H1 (cell line): Measurements from ENCODE around the gene TRABD2B. TPM values are rescaled to one million over a fixed set of nuclear protein-coding genes. Genes with fewer than 3 reads are reported as not detected.

ENCODE experiments used
- CTCF ChIA-PET: fragments of 300-600 bp; sonication (Branson Sonifier 250); formaldehyde crosslinking; loops from one replicate; lab custom pipeline; 2021; ENCODE audit not compliant: partially characterized antibody; lab: Charles Lee
- POLR2A ChIA-PET: fragments of 300-600 bp; sonication (Branson Sonifier 250); formaldehyde crosslinking; loops from one replicate; lab custom pipeline; 2021; ENCODE audit warnings: inconsistent platforms; ENCODE audit not compliant: partially characterized antibody; lab: Charles Lee
- DNase-seq, 2 experiments: peaks; one replicate each; pipeline versions ENCODE4 v3.0.0 to v3.0.0-alpha.2; 2010 to 2022; ENCODE audit warnings: low spot score in 2 of 2, low read depth in 1 of 2, mixed read lengths in 1 of 2
- FAIRE-seq: peaks from 2 replicates; lab custom pipeline; 2011; peaks lifted over from hg19 to GRCh38; lab: Jason Lieb, UNC
- H2AFZ ChIP-seq: 2 replicates; pipeline ENCODE4 v1.8.1; 2012; ENCODE audit warnings: low read length, inconsistent platforms
- H2AK5ac ChIP-seq: 2 replicates; pipeline ENCODE4 v1.6.1; 2013; ENCODE audit warnings: low read depth, low read length
- H2BK120ac ChIP-seq: replicated peaks from 2 replicates; pipeline ENCODE3; 2013; ENCODE audit warnings: low read depth, low read length, inconsistent platforms
- H2BK12ac ChIP-seq: 2 replicates; pipeline ENCODE4 v1.6.1; 2013; ENCODE audit warnings: low read depth, low read length
- H2BK15ac ChIP-seq: 2 replicates; pipeline ENCODE4 v1.6.1; 2013; ENCODE audit warnings: low read length
- H2BK20ac ChIP-seq: 2 replicates; pipeline ENCODE4 v1.6.1; 2013; ENCODE audit warnings: low read length
- H2BK5ac ChIP-seq: 2 replicates; pipeline ENCODE4 v1.6.1; 2013; ENCODE audit warnings: low read depth, low read length
- H3K14ac ChIP-seq: 2 replicates; pipeline ENCODE4 v1.6.1; 2013; ENCODE audit warnings: inconsistent platforms; ENCODE audit not compliant: insufficient read length
- H3K18ac ChIP-seq: 2 replicates; pipeline ENCODE4 v1.6.1; 2013; ENCODE audit warnings: low read length; ENCODE audit errors: extremely low read depth
- H3K23ac ChIP-seq: 2 replicates; pipeline ENCODE4 v1.6.1; 2013; ENCODE audit warnings: inconsistent platforms; ENCODE audit not compliant: insufficient read length
- H3K23me2 ChIP-seq: 2 replicates; pipeline ENCODE4 v1.6.1; 2013; ENCODE audit warnings: low read depth, low read length
- H3K27ac ChIP-seq: 2 replicates; pipeline ENCODE4 v1.6.1; 2011; ENCODE audit warnings: low read depth, low read length, inconsistent platforms
- H3K27me3 ChIP-seq, 4 experiments: replicated peaks in 1 of 4; 1 replicate in 1 of 4; 2 replicates in 3 of 4; pipeline versions ENCODE4 v1.6.1 to v1.8.1; 2011 to 2013; ENCODE audit warnings: low read length in 3 of 4, mild to moderate bottlenecking in 3 of 4, inconsistent platforms in 2 of 4, mixed read lengths in 2 of 4, moderate library complexity in 1 of 4; ENCODE audit not compliant: control insufficient read depth in 3 of 4, insufficient read depth in 3 of 4; ENCODE audit errors: extremely low read depth in 1 of 4
- H3K36me3 ChIP-seq, 4 experiments: 2 replicates each; pipeline versions ENCODE4 v1.6.1 to v1.8.1; 2011 to 2013; ENCODE audit warnings: mild to moderate bottlenecking in 4 of 4, low read length in 3 of 4, moderate library complexity in 2 of 4, control low read depth in 1 of 4, inconsistent platforms in 1 of 4; ENCODE audit not compliant: insufficient read depth in 4 of 4, control insufficient read depth in 2 of 4
- H3K4ac ChIP-seq: replicated peaks from 2 replicates; pipeline ENCODE3; 2013; ENCODE audit warnings: low read length, low read depth, mixed read lengths, inconsistent platforms; ENCODE audit not compliant: insufficient read length
- H3K4me1 ChIP-seq, 4 experiments: replicated peaks in 1 of 4; 1 replicate in 1 of 4; 2 replicates in 3 of 4; pipeline versions ENCODE4 v1.6.1 to v1.8.1; 2011 to 2013; ENCODE audit warnings: low read length in 3 of 4, inconsistent platforms in 2 of 4, mixed read lengths in 1 of 4; ENCODE audit not compliant: insufficient read depth in 4 of 4, control insufficient read depth in 3 of 4
- H3K4me2 ChIP-seq, 2 experiments: 2 replicates each; pipeline versions ENCODE4 v1.6.1 to v1.8.1; 2011 to 2013; ENCODE audit warnings: low read depth in 2 of 2, low read length in 2 of 2, control low read depth in 1 of 2, inconsistent platforms in 1 of 2, mild to moderate bottlenecking in 1 of 2; ENCODE audit not compliant: insufficient read depth in 1 of 2
- H3K4me3 ChIP-seq, 4 experiments: fragments of 200-600, 300-600 bp in 1 of 4; sonication (generic), shearing (Covaris generic), sonication (Bioruptor Twin) in 1 of 4; 2 replicates each; pipeline versions ENCODE4 v1.5.1 to v1.8.1; 2011 to 2016; ENCODE audit warnings: low read length in 4 of 4, low read depth in 3 of 4, control low read depth in 2 of 4, inconsistent platforms in 2 of 4, mild to moderate bottlenecking in 2 of 4, mixed read lengths in 1 of 4, moderate library complexity in 1 of 4; ENCODE audit not compliant: insufficient read depth in 2 of 4; ENCODE audit errors: extremely low read depth in 1 of 4
- H3K56ac ChIP-seq: replicated peaks from 2 replicates; pipeline ENCODE3; 2013; ENCODE audit warnings: low read depth, mild to moderate bottlenecking, mixed read lengths, low read length, inconsistent platforms; ENCODE audit not compliant: insufficient read length
- H3K79me1 ChIP-seq: 2 replicates; pipeline ENCODE4 v1.6.1; 2013; ENCODE audit warnings: low read depth, low read length, control low read depth
- H3K79me2 ChIP-seq, 2 experiments: 2 replicates each; pipeline versions ENCODE4 v1.6.1 to v1.8.1; 2012 to 2013; ENCODE audit warnings: low read length in 2 of 2, mild to moderate bottlenecking in 2 of 2, inconsistent platforms in 1 of 2; ENCODE audit not compliant: insufficient read depth in 2 of 2, control insufficient read depth in 1 of 2
- H3K9ac ChIP-seq, 4 experiments: replicated peaks in 1 of 4; 1 replicate in 1 of 4; 2 replicates in 3 of 4; pipeline versions ENCODE4 v1.6.1 to v1.8.1; 2011 to 2013; ENCODE audit warnings: low read depth in 3 of 4, low read length in 3 of 4, control low read depth in 2 of 4, mild to moderate bottlenecking in 2 of 4, moderate library complexity in 2 of 4, inconsistent platforms in 1 of 4; ENCODE audit errors: extremely low read depth in 1 of 4
- H3K9me3 ChIP-seq, 2 experiments: 2 replicates each; pipeline versions ENCODE4 v1.6.1 to v1.8.1; 2012 to 2013; ENCODE audit warnings: mild to moderate bottlenecking in 2 of 2, moderate library complexity in 2 of 2, control low read depth in 1 of 2, inconsistent platforms in 1 of 2, low read depth in 1 of 2, low read length in 1 of 2, mixed read lengths in 1 of 2; ENCODE audit not compliant: insufficient read depth in 2 of 2
- H4K20me1 ChIP-seq, 2 experiments: replicated peaks in 1 of 2; 2 replicates each; pipeline versions ENCODE3 to v1.8.1; 2011 to 2013; ENCODE audit warnings: inconsistent platforms in 2 of 2, low read length in 2 of 2, mild to moderate bottlenecking in 1 of 2; ENCODE audit not compliant: insufficient read depth in 2 of 2, control insufficient read depth in 1 of 2
- H4K5ac ChIP-seq: 2 replicates; pipeline ENCODE4 v1.6.1; 2013; ENCODE audit warnings: low read length, low read depth, mixed read lengths, inconsistent platforms; ENCODE audit not compliant: insufficient read length
- H4K8ac ChIP-seq: 2 replicates; pipeline ENCODE4 v1.8.0; 2013; ENCODE audit warnings: mild to moderate bottlenecking, moderate library complexity, low read length, inconsistent platforms; ENCODE audit not compliant: insufficient read depth; ENCODE audit errors: extremely low read depth
- H4K91ac ChIP-seq: replicated peaks from 2 replicates; pipeline ENCODE3; 2013; ENCODE audit warnings: low read length, mixed read lengths, inconsistent platforms; ENCODE audit not compliant: insufficient read length
- E2F6 ChIP-seq: IDR thresholded peaks from 2 replicates; pipeline ENCODE4 v1.6.1; 2012; ENCODE audit warnings: inconsistent platforms
- EP300 ChIP-seq, 2 experiments: IDR thresholded peaks; 1 replicate in 1 of 2; 2 replicates in 1 of 2; pipeline ENCODE4 v1.6.1; 2011 to 2012; ENCODE audit warnings: low read depth in 2 of 2, low read length in 2 of 2, mild to moderate bottlenecking in 2 of 2, borderline replicate concordance in 1 of 2, inconsistent platforms in 1 of 2, moderate library complexity in 1 of 2
- KDM5A ChIP-seq: fragments of 200-600 bp; IDR thresholded peaks from 2 replicates; pipeline ENCODE4 v1.7.1; 2012; ENCODE audit warnings: mild to moderate bottlenecking, low read length, inconsistent platforms, mixed read lengths
- NRF1 ChIP-seq: IDR thresholded peaks from 2 replicates; pipeline ENCODE4 v1.6.1; 2011; ENCODE audit warnings: mild to moderate bottlenecking, low read depth, low read length, improper control_type of control experiment
- SRF ChIP-seq: IDR thresholded peaks from 2 replicates; pipeline ENCODE4 v1.6.1; 2011; ENCODE audit warnings: mild to moderate bottlenecking, low read depth, low read length, moderate library complexity
- TBP ChIP-seq: IDR thresholded peaks from 2 replicates; pipeline ENCODE4 v1.6.1; 2011; ENCODE audit warnings: low read depth, low read length, improper control_type of control experiment
- YY1 ChIP-seq: IDR thresholded peaks from 2 replicates; pipeline ENCODE4 v1.6.1; 2011; ENCODE audit warnings: low read depth, mild to moderate bottlenecking, low read length
- WGBS, 2 experiments: shearing (Covaris generic) in 1 of 2; methylation state at CpG; one replicate each; pipeline versions ENCODE4 v1.1.6 to v1.1.7; 2013 to 2015; ENCODE audit warnings: low lambda C conversion rate in 2 of 2, mixed read lengths in 2 of 2, inconsistent platforms in 1 of 2, low coverage in 1 of 2, missing lambda C conversion rate in 1 of 2; ENCODE audit not compliant: insufficient replicate concordance in 2 of 2, insufficient coverage in 1 of 2, insufficient read length in 1 of 2; ENCODE audit errors: extremely low coverage in 1 of 2, missing lambda C conversion rate in 1 of 2; 5-methylcytosine and 5-hydroxymethylcytosine counted together
- polyA plus RNA-seq, 7 experiments: library from polyadenylated mRNA; depleted of rRNA in 3 of 7; stranded (reverse) in 5 of 7; unstranded in 2 of 7; fragments of >200 nt in 5 of 7; fragments of 200-250 nt in 2 of 7; gene quantifications; 1 replicate in 5 of 7; 2 replicates in 1 of 7; 4 replicates in 1 of 7; pipeline versions ENCODE4 v1.2.1 to v1.2.3, GENCODE V29; 2011 to 2013; ENCODE audit warnings: missing spikeins in 2 of 7, mixed read lengths in 2 of 7
- total RNA-seq: library from RNA; stranded (reverse); fragmentation: NEBNext Ultra II Directional; extraction: Animal tissue kit (Norgen Biotek cat#: 25700); gene quantifications from 2 replicates; pipeline ENCODE4 v1.2.1, GENCODE V29; 2021

The TRABD2B gene
- total and polyA plus RNA-seq, 2 of the 8 experiments (the other 6 are each of a cell fraction or from before 2014, with no cell fraction given) = 0.95 to 3.4 TPM

- no peak overlapping the region for H4K8ac ChIP-seq
- H3K4me2 ChIP-seq = no peak overlapping the region
- peaks cover 4 to 21% (median 15%) of the 10 kb centered on the region in 4 experiments; a peak in 6 of 7 replicates for H3K4me1 ChIP-seq
- H3K23ac ChIP-seq = no peak overlapping the region
- no peak overlapping the region for H2BK15ac ChIP-seq
- 67% methylated on average over 6 of the region's 6 CpGs; no CpG with 5 or more reads in 1 of the 2 experiments for WGBS, 2 experiments
- H2BK120ac ChIP-seq = no peak overlapping the region
- H3K56ac ChIP-seq = no peak overlapping the region
- H3K4me3 ChIP-seq = no peak overlapping the region
- H3K36me3 ChIP-seq = no peaks in the 10 kb centered on the region
- H3K9me3 ChIP-seq = no peaks in the 10 kb centered on the region
- no peak overlapping the region for H3K9ac ChIP-seq
- POLR2A ChIA-PET = interaction anchor here (0.6 to 1.0 kb wide), 2 partner anchors 30 to 1326 kb away, joined by 3 to 5 read pairs; no protein-coding TSS in a partner anchor
- H2AK5ac ChIP-seq = no peak overlapping the region
- H4K20me1 ChIP-seq = no peaks in the 10 kb centered on the region
- no peak overlapping the region for H2BK12ac ChIP-seq
- H3K27ac ChIP-seq = no peak overlapping the region
- no peak overlapping the region for H2BK20ac ChIP-seq
- TF ChIP-seq KDM5A = no peak
- no peak for TF ChIP-seq EP300 (IDR thresholded peaks at IDR 0.05; ENCODE audit: borderline replicate concordance in 1 of 2, low read depth in 2 of 2, low read length in 2 of 2)
- TF ChIP-seq NRF1 = no peak
- no peak for TF ChIP-seq YY1
- no peak for TF ChIP-seq E2F6
- peak; percentile 86 for TF ChIP-seq SRF
- TF ChIP-seq TBP = no peak
- H3K79me1 ChIP-seq = no peaks in the 10 kb centered on the region
- no peak for FAIRE-seq
- no peak overlapping the region for H3K4ac ChIP-seq
- CTCF ChIA-PET = interaction anchor here (0.6 to 3.1 kb wide), 12 partner anchors 9 to 250 kb away, joined by 3 to 9 read pairs (median 3); no protein-coding TSS in a partner anchor
- no peak overlapping the region; the same call in 1 of the 2 replicates for H3K18ac ChIP-seq
- H4K5ac ChIP-seq = no peak overlapping the region
- no peak overlapping the region for H2BK5ac ChIP-seq
- DNase-seq = no peak
- no peak overlapping the region for H3K14ac ChIP-seq
- no peak overlapping the region for H4K91ac ChIP-seq
- H3K79me2 ChIP-seq = no peaks in the 10 kb centered on the region
- no peak overlapping the region for H2AFZ ChIP-seq
- H3K23me2 ChIP-seq = peaks cover 2% of the 10 kb centered on the region; the same call in 1 of the 2 replicates
- peaks cover 0 to 6% (median 3%) of the 10 kb centered on the region in 4 experiments; a peak in 4 of 7 replicates for H3K27me3 ChIP-seq
Observed at GRCh38 chr1:48003741-48004531, 6.8 kb upstream of the TRABD2B start.
